ENCODE measurements around the gene TTLL4.

DNA sequence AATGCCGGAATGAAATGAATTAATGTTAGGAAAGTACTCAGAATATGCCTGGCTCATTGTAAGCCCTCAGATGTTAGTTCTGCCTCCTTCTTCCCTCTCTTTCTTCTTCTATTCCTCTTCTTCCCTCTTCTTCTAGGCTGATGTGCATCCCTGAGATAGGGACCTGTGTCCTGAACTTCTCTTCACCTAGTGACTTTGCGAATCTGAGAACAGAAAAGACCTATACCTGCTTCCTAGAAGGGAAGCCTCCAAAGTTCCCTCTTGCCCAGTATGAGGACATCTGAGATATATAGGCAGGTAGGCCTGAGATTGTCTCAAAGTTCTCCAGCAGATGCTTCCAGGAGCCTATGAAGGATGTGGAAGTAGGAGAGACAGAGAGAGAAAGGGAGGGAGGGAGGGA is 63.2 kb downstream of the TTLL4 start:
- no peak for TF ChIP-seq EZH2 (IDR thresholded peaks at IDR 0.05)
- no peak for TF ChIP-seq POLR2AphosphoS5 (IDR thresholded peaks at IDR 0.05; ENCODE audit: borderline replicate concordance, low read depth, low read length)
- no peak for TF ChIP-seq FOXP2 (optimal IDR thresholded peaks at IDR 0.05; ENCODE audit: control extremely low read depth, extremely low read length, insufficient read depth)

Measured in SK-N-MC (cell line).